ENCODE results near the gene HPRT1. TPM values are rescaled to one million over a fixed set of nuclear protein-coding genes. Genes with fewer than 3 reads are reported as not detected.
A peak's percentile ranks its signal among the peaks of the same experiment; 100 is the strongest.

The HPRT1 gene
- 9.6 and 10.3 TPM in 2 replicates for total RNA-seq

GRCh38 chrX:134460005-134460861 is at the start of gene HPRT1:
HPRT1 (plus strand) TSS chrX:134460165; CDS start chrX:134460312, 147 bp downstream.

Small RNAs within 50 kb of the gene (small RNA-seq; reads per million reads assigned to genes)
- gene AC004383.1 (ENCODE audit: low replicate concordance) (not detected), gene MIR450A1 (ENCODE audit: low replicate concordance) (13.9 reads per million, percentile 96 among the genes with 10 or more reads in this experiment), gene MIR450A2 (ENCODE audit: low replicate concordance) (18.6 reads per million, percentile 96 among the genes with 10 or more reads in this experiment), gene MIR450B (ENCODE audit: low replicate concordance) (1.5 reads per million, percentile 58 among the genes with 10 or more reads in this experiment), gene MIR503 (ENCODE audit: low replicate concordance) (973 reads per million, percentile 99 among the genes with 10 or more reads in this experiment), gene MIR542 (ENCODE audit: low replicate concordance) (20.2 reads per million, percentile 97 among the genes with 10 or more reads in this experiment)

Other genes starting within 250 kb of the HPRT1 start
- gene CCDC160, start 223.0 kb upstream of the HPRT1 start, total RNA-seq = 0.14 and 0.22 TPM in 2 replicates
- 10.7 and 32.8 TPM in 2 replicates for gene PHF6, start 86.9 kb upstream of the HPRT1 start, total RNA-seq
- 0.44 and 2.9 TPM in 2 replicates for gene PLAC1, start 198.3 kb downstream of the HPRT1 start, total RNA-seq